AML-193 (cell line): ENCODE results near the gene GBX2.

Experiments used
- DNase-seq, 2 experiments: peaks; one replicate each; lab custom pipeline; 2025; lab: John Stamatoyannopoulos, UW

The GBX2 gene

DNA sequence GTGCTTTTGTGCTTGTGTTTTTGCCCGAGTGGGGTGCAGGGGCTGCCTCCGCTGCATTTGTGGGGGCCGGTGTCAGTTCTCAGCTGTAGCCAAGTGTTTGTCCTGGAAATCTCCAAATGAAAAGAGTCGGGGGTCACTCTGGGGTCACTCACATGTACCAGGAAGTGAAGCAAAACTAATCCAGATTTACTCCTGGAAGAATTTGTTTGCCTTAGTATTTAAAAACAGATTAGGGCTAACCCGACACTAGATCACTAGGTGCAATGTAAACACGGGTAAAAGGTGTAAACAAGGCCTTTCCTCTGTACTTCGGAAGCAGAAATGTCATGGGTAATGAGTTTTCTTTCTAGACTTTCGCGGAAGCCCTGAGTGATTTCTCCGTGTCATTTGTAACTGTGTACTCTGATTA is 50.3 kb downstream of the GBX2 start:
- DNase-seq = no peak

DNA sequence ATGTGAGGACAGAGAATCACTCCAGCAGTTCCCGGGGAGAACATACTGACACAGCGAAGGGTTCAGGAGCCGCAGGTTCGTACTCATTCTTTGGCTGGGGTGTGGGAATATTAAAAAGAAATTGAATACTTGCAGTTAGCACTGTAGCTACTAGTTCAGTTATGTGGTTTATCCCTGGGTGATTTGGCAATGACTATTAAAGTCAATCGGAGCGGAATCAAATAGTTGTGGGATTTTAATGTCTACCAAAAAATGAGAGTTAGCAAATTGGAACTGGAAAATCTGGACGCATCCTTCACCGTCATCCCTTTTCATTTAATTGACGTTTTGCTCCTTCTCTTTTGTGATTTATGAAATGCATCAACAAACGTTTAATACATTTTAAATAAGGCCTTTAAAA is 50.8 kb downstream of the GBX2 start:
- DNase-seq = no peak
